Measurements from ENCODE around the gene TTC34.

DNA sequence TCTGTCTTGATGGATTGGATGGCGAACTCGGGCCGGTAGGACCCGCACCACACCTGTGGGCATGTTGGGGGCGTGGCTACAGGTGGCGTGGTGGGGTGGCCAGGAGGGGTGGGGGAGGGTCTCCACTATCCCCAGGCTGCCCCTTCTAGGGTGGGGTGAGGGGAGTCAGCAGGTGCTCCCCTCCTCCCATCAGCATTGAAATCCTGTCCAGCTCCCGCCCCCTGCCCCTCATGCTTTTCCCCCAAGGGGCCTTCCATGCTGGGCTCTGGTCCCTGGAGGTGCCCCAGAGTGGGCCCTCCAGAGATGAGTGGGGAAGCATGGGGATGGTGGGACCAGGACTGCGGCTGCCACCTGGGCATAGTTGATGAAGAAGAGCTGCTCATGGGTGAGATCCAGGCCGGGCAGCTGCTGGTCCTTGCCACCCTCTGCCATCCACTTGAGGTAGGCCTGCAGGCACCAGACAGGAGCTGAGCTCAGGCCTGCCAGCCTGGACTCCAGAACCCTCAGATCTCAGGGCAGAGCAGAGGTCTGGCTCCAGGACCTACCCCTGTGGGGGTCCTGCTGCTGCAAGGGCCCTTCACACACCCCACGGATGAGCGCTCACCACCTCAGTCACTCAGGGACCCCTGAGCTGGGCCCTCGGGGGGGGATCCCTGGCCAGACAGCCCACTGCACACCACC, 209.8 kb downstream of the TTC34 start:
- TF ChIP-seq POLR2A (IDR thresholded peaks at IDR 0.05) (no peak), CTCF (IDR thresholded peaks at IDR 0.05 in 4 of 5, conservative IDR thresholded peaks at IDR 0.05 in 1 of 5) (no peak)
